OCI-LY1 (cell line): ENCODE data around the gene B4GALT6.

Source experiments
- EZH2 ChIP-seq: fragments of 200-600 bp; sonication (generic), shearing (Covaris generic); IDR thresholded peaks from 2 replicates; pipeline ENCODE4 v1.8.0; 2017; ENCODE audit warnings: borderline replicate concordance, mixed run types, mild to moderate bottlenecking, antibody characterized with exemption, low read length, moderate library complexity, mixed read lengths
- TF ChIP-seq, protein P1 (sequence below): fragments of 200-600 bp; sonication (generic), shearing (Covaris generic); IDR thresholded peaks from 2 replicates; pipeline ENCODE4 v1.5.1; 2017; ENCODE audit warnings: mild to moderate bottlenecking, antibody characterized with exemption, low read length, moderate library complexity, mixed read lengths

DNA sequence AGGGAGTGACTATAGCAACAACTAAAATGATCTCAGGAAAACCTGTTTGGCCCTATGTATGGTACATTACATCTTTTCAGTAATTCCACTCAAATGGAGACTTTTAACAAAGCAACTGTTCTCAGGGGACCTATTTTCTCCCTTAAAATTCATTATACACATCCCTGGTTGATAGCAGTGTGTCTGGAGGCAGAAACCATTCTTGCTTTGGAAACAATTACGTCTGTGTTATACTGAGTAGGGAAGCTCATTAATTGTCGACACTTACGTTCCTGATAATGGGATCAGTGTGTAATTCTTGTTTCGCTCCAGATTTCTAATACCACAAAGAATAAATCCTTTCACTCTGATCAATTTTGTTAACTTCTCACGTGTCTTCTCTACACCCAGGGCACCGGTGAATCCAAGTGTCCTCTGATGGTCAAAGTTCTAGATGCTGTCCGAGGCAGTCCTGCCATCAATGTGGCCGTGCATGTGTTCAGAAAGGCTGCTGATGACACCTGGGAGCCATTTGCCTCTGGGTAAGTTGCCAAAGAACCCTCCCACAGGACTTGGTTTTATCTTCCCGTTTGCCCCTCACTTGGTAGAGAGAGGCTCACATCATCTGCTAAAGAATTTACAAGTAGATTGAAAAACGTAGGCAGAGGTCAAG lies 91.7 kb downstream of the B4GALT6 start:
- TF ChIP-seq, protein P1, sequence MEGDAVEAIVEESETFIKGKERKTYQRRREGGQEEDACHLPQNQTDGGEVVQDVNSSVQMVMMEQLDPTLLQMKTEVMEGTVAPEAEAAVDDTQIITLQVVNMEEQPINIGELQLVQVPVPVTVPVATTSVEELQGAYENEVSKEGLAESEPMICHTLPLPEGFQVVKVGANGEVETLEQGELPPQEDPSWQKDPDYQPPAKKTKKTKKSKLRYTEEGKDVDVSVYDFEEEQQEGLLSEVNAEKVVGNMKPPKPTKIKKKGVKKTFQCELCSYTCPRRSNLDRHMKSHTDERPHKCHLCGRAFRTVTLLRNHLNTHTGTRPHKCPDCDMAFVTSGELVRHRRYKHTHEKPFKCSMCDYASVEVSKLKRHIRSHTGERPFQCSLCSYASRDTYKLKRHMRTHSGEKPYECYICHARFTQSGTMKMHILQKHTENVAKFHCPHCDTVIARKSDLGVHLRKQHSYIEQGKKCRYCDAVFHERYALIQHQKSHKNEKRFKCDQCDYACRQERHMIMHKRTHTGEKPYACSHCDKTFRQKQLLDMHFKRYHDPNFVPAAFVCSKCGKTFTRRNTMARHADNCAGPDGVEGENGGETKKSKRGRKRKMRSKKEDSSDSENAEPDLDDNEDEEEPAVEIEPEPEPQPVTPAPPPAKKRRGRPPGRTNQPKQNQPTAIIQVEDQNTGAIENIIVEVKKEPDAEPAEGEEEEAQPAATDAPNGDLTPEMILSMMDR: no peak
- no peak for TF ChIP-seq EZH2
